Esophagus squamous epithelium (tissue), 4 donors: ENCODE results near the gene SATB1.

ENCODE experiments used
- POLR2A ChIP-seq, 4 donors: fragments of 450-650 bp; IDR thresholded peaks; one replicate each; pipeline ENCODE4 v1.6.1; 2017; ENCODE audit warnings: antibody characterized with exemption in 4 of 4, mild to moderate bottlenecking in 4 of 4, moderate library complexity in 3 of 4
- TF ChIP-seq, protein P1 (sequence below), 6 experiments: fragments of 450-650 bp in 4 of 6; fragments of 200-600 bp in 2 of 6; sonication (generic) in 2 of 6; IDR thresholded peaks; one replicate each; pipeline ENCODE4 v1.5.1; 2016 to 2019; ENCODE audit warnings: antibody characterized with exemption in 6 of 6, mild to moderate bottlenecking in 4 of 6, moderate library complexity in 4 of 6

DNA sequence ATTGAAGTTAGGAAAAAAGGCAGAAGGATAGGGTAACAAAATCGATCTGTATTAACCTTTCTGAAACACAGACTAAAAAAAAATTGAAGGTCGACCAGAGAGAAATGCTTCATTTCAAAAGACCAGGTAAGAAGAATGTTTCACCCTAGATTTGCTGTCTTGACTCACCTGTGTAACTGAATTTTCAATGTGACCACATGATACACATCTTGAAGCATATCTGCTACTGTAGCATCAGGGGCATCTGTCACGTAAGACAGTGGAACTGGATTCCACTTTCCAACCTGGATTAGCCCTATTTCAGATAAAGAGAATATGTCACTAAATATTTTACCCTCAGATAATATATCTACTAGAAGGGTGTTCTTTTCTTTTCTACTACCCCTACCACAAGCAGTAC lies 9.3 kb downstream of the SATB1 start:
- TF ChIP-seq, protein P1, sequence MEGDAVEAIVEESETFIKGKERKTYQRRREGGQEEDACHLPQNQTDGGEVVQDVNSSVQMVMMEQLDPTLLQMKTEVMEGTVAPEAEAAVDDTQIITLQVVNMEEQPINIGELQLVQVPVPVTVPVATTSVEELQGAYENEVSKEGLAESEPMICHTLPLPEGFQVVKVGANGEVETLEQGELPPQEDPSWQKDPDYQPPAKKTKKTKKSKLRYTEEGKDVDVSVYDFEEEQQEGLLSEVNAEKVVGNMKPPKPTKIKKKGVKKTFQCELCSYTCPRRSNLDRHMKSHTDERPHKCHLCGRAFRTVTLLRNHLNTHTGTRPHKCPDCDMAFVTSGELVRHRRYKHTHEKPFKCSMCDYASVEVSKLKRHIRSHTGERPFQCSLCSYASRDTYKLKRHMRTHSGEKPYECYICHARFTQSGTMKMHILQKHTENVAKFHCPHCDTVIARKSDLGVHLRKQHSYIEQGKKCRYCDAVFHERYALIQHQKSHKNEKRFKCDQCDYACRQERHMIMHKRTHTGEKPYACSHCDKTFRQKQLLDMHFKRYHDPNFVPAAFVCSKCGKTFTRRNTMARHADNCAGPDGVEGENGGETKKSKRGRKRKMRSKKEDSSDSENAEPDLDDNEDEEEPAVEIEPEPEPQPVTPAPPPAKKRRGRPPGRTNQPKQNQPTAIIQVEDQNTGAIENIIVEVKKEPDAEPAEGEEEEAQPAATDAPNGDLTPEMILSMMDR (IDR thresholded peaks at IDR 0.05): no peak
- no peak for TF ChIP-seq POLR2A (IDR thresholded peaks at IDR 0.05)
